Astrocyte (in vitro differentiated cells and primary cell): Measurements from ENCODE around the gene F10. TPM values are rescaled to one million over a fixed set of nuclear protein-coding genes. Genes with fewer than 3 reads are reported as not detected.

Source experiments
- DNase-seq: peaks from one replicate; pipeline ENCODE4 v3.0.0-alpha.2; 2010; ENCODE audit warnings: low read depth
- FAIRE-seq: peaks from 2 replicates; lab custom pipeline; 2011; peaks lifted over from hg19 to GRCh38; lab: Jason Lieb, UNC
- H2AFZ ChIP-seq: 2 replicates; pipeline ENCODE4 v1.6.0; 2012; ENCODE audit warnings: low read depth, low read length, inconsistent platforms
- H3K27ac ChIP-seq: 2 replicates; pipeline ENCODE4 v1.5.1; 2011; ENCODE audit warnings: low read depth, low read length, inconsistent platforms
- H3K27me3 ChIP-seq: 2 replicates; pipeline ENCODE4 v1.6.0; 2011; ENCODE audit warnings: low read length, inconsistent platforms; ENCODE audit not compliant: insufficient read depth
- H3K36me3 ChIP-seq: 2 replicates; pipeline ENCODE4 v1.5.1; 2011; ENCODE audit warnings: low read length, inconsistent platforms; ENCODE audit not compliant: insufficient read depth
- H3K4me1 ChIP-seq: 2 replicates; pipeline ENCODE4 v1.5.1; 2011; ENCODE audit warnings: low read length, inconsistent platforms; ENCODE audit not compliant: insufficient read depth
- H3K4me2 ChIP-seq: 2 replicates; pipeline ENCODE4 v1.6.0; 2012; ENCODE audit warnings: low read length, inconsistent platforms
- H3K4me3 ChIP-seq: 2 replicates; pipeline ENCODE4 v1.5.1; 2011; ENCODE audit warnings: low read depth, mild to moderate bottlenecking, low read length, inconsistent platforms; ENCODE audit not compliant: insufficient read depth
- H3K79me2 ChIP-seq: 2 replicates; pipeline ENCODE4 v1.6.0; 2012; ENCODE audit warnings: mild to moderate bottlenecking, low read length, inconsistent platforms; ENCODE audit not compliant: insufficient read depth
- H3K9ac ChIP-seq: 2 replicates; pipeline ENCODE4 v1.6.0; 2012; ENCODE audit warnings: mild to moderate bottlenecking, low read length, inconsistent platforms
- H3K9me3 ChIP-seq: 2 replicates; pipeline ENCODE4 v1.5.1; 2012; ENCODE audit warnings: low read depth, mild to moderate bottlenecking, low read length, inconsistent platforms; ENCODE audit not compliant: insufficient read depth
- H4K20me1 ChIP-seq: 2 replicates; pipeline ENCODE4 v1.6.0; 2012; ENCODE audit warnings: low read length, inconsistent platforms; ENCODE audit not compliant: insufficient read depth
- H3K27ac Mint-ChIP-seq: one replicate; pipeline ENCODE4 v1.8.0; 2021; ENCODE audit warnings: mild to moderate bottlenecking, mixed read lengths; ENCODE audit not compliant: unreplicated experiment
- H3K27me3 Mint-ChIP-seq: one replicate; pipeline ENCODE4 v1.8.0; 2021; ENCODE audit warnings: low read depth, mixed read lengths; ENCODE audit not compliant: unreplicated experiment
- H3K36me3 Mint-ChIP-seq: one replicate; pipeline ENCODE4 v1.8.0; 2021; ENCODE audit warnings: low read depth, mixed read lengths; ENCODE audit not compliant: unreplicated experiment
- H3K4me1 Mint-ChIP-seq: one replicate; pipeline ENCODE4 v1.8.0; 2021; ENCODE audit warnings: low read depth, mixed read lengths; ENCODE audit not compliant: unreplicated experiment
- H3K4me3 Mint-ChIP-seq: one replicate; pipeline ENCODE4 v1.8.0; 2021; ENCODE audit warnings: mild to moderate bottlenecking, moderate library complexity, mixed read lengths; ENCODE audit not compliant: unreplicated experiment
- H3K9me3 Mint-ChIP-seq: one replicate; pipeline ENCODE4 v1.8.0; 2021; ENCODE audit warnings: mild to moderate bottlenecking, mixed read lengths; ENCODE audit not compliant: unreplicated experiment
- CTCF ChIP-seq: IDR thresholded peaks from 2 replicates; pipeline ENCODE4 v1.5.1; 2011; ENCODE audit warnings: low read depth, mild to moderate bottlenecking, inconsistent platforms, low read length, moderate library complexity; ENCODE audit not compliant: insufficient read depth
- EZH2 ChIP-seq: IDR thresholded peaks from 2 replicates; pipeline ENCODE4 v1.6.1; 2012; ENCODE audit warnings: mild to moderate bottlenecking, low read length, inconsistent platforms; ENCODE audit not compliant: insufficient read depth
- total RNA-seq: library from RNA; stranded (reverse); gene quantifications from 2 replicates; pipeline ENCODE4 v1.2.1, GENCODE V29; 2021

Gene F10
- total RNA-seq, 1 donor from 2014 or later: 0.45 TPM

GRCh38 chr13:113129921-113130750, 7.5 kb downstream of the F10 start:
- TF ChIP-seq EZH2 (no peak), CTCF (no peak)
- Histone ChIP-seq H3K4me3 (no peak overlapping the region), H3K79me2 (no peaks in the 10 kb centered on the region), H3K27ac (no peak overlapping the region), H3K27me3 (peaks cover 9% of the 10 kb centered on the region), H4K20me1 (no peaks in the 10 kb centered on the region), H2AFZ (peak overlapping the region; percentile 76), H3K36me3 (no peaks in the 10 kb centered on the region), H3K4me1 (no peaks in the 10 kb centered on the region), H3K9ac (no peak overlapping the region), H3K9me3 (no peaks in the 10 kb centered on the region), H3K4me2 (peak overlapping the region; percentile 71)
- no peaks in the 10 kb centered on the region for H3K4me1 Mint-ChIP-seq
- peaks cover 5% of the 10 kb centered on the region for H3K9me3 Mint-ChIP-seq
- H3K27me3 Mint-ChIP-seq: peaks cover 45% of the 10 kb centered on the region
- H3K36me3 Mint-ChIP-seq: no peaks in the 10 kb centered on the region
- DNase-seq (no peak), FAIRE-seq (no peak)
- H3K27ac Mint-ChIP-seq: no peak overlapping the region
- H3K4me3 Mint-ChIP-seq: no peak overlapping the region

- H4K20me1 ChIP-seq: no peaks in the 10 kb centered on the region
- no peak overlapping the region for H3K9ac ChIP-seq
- H3K4me2 ChIP-seq: no peak overlapping the region
- no peak for DNase-seq
- Mint-ChIP-seq H3K9me3 (peaks cover 3% of the 10 kb centered on the region), H3K4me3 (no peak overlapping the region), H3K4me1 (no peaks in the 10 kb centered on the region), H3K27me3 (peaks cover 23% of the 10 kb centered on the region), H3K27ac (no peak overlapping the region), H3K36me3 (no peaks in the 10 kb centered on the region)
- no peaks in the 10 kb centered on the region for H3K9me3 ChIP-seq
- no peak for FAIRE-seq
- no peaks in the 10 kb centered on the region for H3K79me2 ChIP-seq
- H3K4me3 ChIP-seq: no peak overlapping the region
- H2AFZ ChIP-seq: no peak overlapping the region
- no peaks in the 10 kb centered on the region for H3K4me1 ChIP-seq
- no peaks in the 10 kb centered on the region for H3K36me3 ChIP-seq
- H3K27ac ChIP-seq: no peak overlapping the region
- H3K27me3 ChIP-seq: peaks cover 16% of the 10 kb centered on the region
- TF ChIP-seq EZH2 (no peak), CTCF (no peak)
Observed at GRCh38 chr13:113135281-113135760, 12.7 kb downstream of the F10 start.
